Left lobe of liver (tissue), 2 donors: ENCODE measurements around the gene GOLGA7B. TPM values are rescaled to one million over a fixed set of nuclear protein-coding genes. Genes with fewer than 3 reads are reported as not detected.
"Not testable (repeated sequence)": the region's sequence is repeated elsewhere in the genome, so short reads cannot be mapped to it uniquely, and the experiment has no call there.

Experiments used
- ATAC-seq: fragments of 200-7000 bp; cut with Tn5 transposase; one replicate; pipeline ENCODE4 v1.9.1; 2020; ENCODE audit warnings: mild to moderate bottlenecking, moderate library complexity
- DNase-seq: peaks from one replicate; pipeline ENCODE4 v3.0.0-alpha.2; 2020; ENCODE audit warnings: low spot score
- total RNA-seq: library from RNA; stranded (reverse); gene quantifications from one replicate; pipeline ENCODE4 v1.2.1, GENCODE V29; 2021
- donor health status: DM: no; HTN: no; CAD: no; lungs with moderate emphysema.
- donor health status: DM: no; HTN: yes; CAD: no.

Gene GOLGA7B
- total RNA-seq, 1 donor from 2014 or later, result 0.53 TPM

GRCh38 chr10:97830064-97830463 is 19.6 kb upstream of the GOLGA7B start:
- DNase-seq, result no peak
- no peak for ATAC-seq

GRCh38 chr10:97831259-97831658 is 18.4 kb upstream of the GOLGA7B start:
- ATAC-seq (no peak), DNase-seq (no peak)

DNA sequence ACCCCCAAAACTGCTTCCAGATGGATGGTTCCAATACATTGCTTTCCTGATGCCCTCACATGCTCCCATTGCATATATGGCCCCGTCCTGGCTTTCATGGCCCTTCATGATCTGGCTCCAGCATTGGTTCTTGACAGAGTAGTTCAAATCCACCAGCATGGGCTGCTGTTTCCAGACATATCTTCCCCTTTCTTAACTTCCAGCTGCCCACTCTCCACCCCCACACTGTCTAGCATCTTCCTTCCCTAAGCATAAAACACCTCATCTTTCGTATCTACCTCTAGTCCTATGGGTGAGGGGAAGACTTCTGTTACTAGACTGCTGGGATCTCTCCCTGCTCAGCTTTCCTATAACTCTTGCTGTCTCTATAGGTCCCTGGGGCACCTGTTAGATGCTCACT is 13.2 kb upstream of the GOLGA7B start:
- ATAC-seq, result no peak

DNA sequence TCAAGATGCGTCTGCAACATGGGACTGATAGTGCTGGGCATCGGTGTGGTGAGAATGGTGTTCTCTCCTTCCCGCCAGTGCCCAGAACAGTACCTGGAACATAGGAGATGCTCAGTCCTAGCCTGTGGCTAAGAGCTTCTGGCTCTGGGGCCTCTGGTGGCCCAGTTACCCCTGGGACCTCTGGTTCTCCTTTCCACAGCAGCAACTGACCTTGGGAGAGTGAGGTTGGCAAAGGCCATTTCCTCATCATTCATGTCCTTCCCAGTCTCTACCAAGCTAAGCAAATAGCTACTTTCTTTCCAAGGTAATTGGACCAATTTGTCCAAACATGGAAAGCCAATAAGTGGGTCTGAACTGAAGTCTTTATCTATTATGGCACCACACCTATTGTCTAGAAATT is 11.6 kb upstream of the GOLGA7B start:
- ATAC-seq (no peak), DNase-seq (no peak)

More for the DNA sequence above, 13.2 kb upstream of the GOLGA7B start:
- DNase-seq, result no peak

GRCh38 chr10:97841166-97841565 is 8.5 kb upstream of the GOLGA7B start:
- ATAC-seq, DNase-seq: not testable (repeated sequence)

GRCh38 chr10:97842114-97842513 is 7.5 kb upstream of the GOLGA7B start:
- DNase-seq, ATAC-seq: not testable (repeated sequence)

DNA sequence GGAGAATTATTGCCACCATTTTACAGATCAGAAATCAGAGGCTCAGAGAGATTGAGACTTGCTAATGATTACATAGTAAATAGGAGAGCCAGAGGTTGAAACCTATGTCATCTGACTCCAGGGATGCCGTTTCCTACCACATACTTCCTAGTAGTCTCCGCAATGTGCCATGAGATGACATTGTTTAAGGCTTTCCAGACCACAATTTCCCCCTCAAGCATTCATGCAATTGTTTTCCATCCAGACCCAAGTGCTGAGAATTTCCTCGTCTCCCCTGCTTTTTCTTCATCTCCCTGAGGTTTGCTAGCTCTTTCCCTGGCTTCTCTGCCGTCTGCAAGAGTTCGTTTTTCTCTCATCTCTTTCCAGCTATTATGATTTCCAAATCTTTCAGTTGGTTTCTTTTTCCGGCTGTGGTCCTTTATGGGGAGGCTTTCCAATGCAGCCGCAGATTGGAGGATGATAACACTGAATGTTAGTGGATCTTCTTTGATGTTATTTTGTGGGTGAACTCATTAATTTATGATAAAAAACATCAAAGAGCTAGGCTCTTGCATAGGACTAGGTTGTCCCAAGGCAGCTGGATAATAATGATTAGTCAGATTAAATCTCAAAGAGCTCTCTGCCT is 6.9 kb upstream of the GOLGA7B start:
- ATAC-seq, result no peak
- DNase-seq, result no peak

DNA sequence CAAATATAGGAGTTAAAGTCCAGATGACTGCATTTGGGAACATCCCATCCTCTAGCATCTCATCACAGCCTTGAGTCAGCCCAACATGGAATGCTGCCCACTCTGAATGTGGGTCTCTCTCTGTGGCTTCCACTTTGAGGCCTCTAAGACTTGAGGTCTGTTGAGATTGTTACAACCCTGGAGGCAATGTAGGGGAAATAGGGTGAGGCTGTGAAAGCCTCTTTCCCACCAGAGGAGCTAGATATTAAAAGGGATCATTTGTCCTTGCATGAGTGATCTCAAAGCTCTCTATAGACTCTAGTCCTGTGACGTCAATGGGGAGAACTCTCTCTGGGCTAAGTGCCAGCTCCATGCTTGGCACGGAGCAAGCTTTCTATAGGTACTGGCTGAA is 6.4 kb upstream of the GOLGA7B start:
- no peak for ATAC-seq
- DNase-seq, result no peak

- ATAC-seq, result not testable (repeated sequence)
These were observed 5.7 kb upstream of the GOLGA7B start for GRCh38 chr10:97843972-97844371.

DNA sequence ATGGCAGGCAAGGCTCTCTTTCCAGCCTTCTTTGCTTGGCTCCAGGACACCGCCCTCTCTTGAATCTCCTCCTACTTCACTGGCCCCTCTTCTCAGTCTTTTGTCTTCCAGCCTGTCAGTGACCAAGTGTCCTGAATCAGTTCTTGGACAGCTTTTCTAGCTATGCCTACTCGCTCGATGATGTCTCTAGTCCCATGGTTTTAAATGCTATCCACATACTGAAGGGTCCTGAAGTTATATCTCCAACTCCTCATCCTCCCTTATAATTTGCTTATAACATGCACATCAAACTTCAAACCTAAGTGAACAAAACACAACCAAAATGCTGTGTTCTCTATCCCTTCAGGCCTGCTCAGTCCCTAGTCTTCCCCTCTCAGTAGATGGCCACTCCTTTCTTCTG is 5.0 kb upstream of the GOLGA7B start:
- DNase-seq, result no peak
- no peak for ATAC-seq

More at GRCh38 chr10:97843972-97844371, 5.7 kb upstream of the GOLGA7B start:
- not testable (repeated sequence) for DNase-seq

DNA sequence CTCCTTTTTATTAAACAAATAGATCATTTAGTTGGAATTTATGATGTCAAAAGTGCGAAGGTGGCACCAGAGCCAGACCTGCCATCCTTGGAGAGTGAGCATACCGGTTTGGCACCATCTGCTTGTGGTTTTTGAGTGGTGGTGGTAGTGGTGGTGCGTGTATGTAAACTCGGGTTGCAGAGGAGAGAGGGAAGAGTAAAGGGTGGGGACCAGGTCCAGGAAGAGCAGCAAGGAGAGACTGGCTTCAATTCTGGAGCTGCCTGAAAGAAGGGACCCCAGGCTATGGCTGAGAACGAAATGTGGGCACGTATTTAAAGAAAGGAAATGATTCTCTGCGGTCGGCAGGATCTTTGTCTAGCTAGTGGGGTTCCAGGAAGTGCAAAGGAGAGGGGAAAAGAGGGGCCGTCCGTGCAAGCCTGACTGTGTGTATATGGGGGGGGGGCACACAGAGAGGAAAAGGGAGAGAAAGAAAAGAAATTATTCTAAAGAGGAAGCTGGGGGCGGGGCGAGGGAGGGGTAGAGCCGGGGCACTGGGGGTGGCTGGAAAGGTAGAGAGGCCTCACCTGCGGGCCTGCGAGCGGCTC is 448 bp upstream of the GOLGA7B start:
- DNase-seq, result no peak
- no peak for ATAC-seq

DNA sequence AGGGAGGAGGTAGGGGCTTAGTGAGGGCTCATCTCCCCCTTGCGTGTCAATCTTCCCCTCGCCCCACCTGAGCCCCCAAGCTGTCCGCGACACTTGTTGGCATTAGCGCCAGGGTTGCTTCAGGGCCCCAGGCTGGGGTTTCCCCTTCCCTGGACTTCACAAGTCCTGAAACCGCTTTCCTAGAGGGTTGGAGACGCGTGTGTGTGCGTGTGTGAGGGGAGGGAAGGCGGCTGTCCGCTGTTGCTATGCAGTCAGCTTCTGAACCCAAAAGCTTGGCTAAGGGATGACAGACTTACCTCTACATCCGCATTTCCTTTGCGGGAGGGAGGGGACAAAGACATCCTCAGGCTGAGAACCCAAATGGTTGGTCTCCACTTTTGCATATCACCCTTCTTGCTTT is 803 bp downstream of the GOLGA7B start:
- ATAC-seq (no peak), DNase-seq (no peak)

- ATAC-seq, result no peak
- DNase-seq, result no peak
These were observed 1.8 kb downstream of the GOLGA7B start for GRCh38 chr10:97851341-97852001.

GRCh38 chr10:97852277-97852676 is 2.6 kb downstream of the GOLGA7B start:
- ATAC-seq (no peak), DNase-seq (no peak)

- ATAC-seq, result no peak
- no peak for DNase-seq
These were observed 3.3 kb downstream of the GOLGA7B start for GRCh38 chr10:97852840-97853405.

DNA sequence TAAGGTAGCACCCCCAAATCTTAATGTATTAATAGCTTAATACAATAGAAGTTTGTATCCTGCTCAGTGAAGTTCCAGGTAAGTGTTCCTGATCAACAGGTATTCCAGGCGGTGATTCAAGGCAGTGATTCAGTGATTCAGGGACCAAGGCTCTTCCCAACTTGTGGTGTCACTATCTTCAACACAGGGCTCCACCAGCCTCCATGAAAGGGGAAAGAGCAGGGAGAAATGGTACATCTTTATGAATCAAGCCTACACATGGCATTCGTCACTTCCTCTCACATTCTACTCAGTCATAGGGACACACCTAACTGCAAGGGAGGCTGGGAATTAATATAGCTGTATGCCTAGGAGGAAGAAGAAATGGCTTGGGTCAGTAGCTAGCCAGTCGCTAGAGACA is 5.1 kb downstream of the GOLGA7B start:
- no peak for ATAC-seq
- DNase-seq, result no peak

DNA sequence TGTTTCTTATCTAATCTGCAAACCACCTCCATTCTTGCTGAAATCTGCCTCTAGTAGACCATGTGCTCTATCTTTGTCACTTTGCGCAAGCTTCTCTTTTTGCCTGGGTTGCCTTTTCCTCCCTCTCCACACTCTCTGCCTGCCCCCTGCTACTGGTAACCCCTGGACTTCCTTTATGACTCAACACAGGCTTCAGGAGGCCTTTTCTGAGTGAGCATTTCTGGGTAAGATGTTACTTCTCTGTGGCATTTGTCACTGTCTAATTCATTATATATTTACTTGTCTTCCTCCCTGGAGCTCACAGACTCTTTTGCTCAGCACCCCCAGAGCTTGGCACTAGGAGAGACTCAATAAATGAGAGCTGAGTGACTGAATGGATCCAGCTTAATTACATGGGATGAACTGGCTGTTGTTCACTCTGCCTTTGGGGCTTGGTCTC is 8.4 kb downstream of the GOLGA7B start:
- ATAC-seq, result peak; percentile 39
- DNase-seq, result no peak

DNA sequence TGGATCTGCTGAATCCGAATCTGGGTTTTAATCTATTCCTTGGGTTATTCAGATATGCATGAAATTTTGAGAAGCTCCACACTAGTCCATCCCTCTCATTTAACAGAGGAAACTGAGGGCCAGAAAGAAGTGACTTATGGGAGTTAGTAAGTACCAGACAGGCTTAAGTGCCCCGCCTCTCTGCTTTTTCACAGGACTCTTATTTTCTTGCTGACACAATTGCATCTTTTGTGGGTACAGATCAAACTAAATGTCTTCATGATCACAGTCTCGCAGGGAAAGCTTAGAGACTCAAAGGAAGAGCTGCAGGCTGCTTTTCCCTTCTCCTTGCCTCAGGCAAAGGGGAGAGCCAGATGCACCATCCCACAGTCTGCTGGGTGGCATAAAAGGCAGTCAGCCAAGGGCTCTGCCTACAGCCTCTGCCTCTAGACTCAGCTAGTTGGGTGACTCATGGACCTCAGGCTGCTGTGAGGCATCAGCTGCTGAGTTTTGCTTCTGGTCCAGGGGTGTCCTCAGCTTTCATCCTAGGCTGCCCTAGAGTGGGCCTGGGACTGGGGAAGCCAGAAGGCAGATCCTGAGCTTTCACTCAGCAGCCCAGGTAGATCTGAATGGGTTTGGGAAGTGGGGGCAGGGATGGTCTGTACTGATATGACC is 11.6 kb downstream of the GOLGA7B start:
- ATAC-seq (no peak), DNase-seq (no peak)

GRCh38 chr10:97861924-97862323 is 12.3 kb downstream of the GOLGA7B start:
- no peak for DNase-seq
- ATAC-seq, result peak; percentile 19

GRCh38 chr10:97863808-97864207 is 14.2 kb downstream of the GOLGA7B start:
- DNase-seq (no peak), ATAC-seq (no peak)

GRCh38 chr10:97865488-97865887 is 15.8 kb downstream of the GOLGA7B start:
- ATAC-seq (no peak), DNase-seq (no peak)
